NCI-H2107 treated with DMSO at 0.1 percent for 48 hours (cell line): Measurements from ENCODE around the gene BOLA3.
A peak's percentile ranks its signal among the peaks of the same experiment; 100 is the strongest.
"Not testable (repeated sequence)": the region's sequence is repeated elsewhere in the genome, so short reads cannot be mapped to it uniquely, and the experiment has no call there.

Source experiments
- DNase-seq: peaks from one replicate; lab custom pipeline; 2025; ENCODE audit not compliant: unreplicated experiment; lab: John Stamatoyannopoulos, UW

BOLA3 gene

DNA sequence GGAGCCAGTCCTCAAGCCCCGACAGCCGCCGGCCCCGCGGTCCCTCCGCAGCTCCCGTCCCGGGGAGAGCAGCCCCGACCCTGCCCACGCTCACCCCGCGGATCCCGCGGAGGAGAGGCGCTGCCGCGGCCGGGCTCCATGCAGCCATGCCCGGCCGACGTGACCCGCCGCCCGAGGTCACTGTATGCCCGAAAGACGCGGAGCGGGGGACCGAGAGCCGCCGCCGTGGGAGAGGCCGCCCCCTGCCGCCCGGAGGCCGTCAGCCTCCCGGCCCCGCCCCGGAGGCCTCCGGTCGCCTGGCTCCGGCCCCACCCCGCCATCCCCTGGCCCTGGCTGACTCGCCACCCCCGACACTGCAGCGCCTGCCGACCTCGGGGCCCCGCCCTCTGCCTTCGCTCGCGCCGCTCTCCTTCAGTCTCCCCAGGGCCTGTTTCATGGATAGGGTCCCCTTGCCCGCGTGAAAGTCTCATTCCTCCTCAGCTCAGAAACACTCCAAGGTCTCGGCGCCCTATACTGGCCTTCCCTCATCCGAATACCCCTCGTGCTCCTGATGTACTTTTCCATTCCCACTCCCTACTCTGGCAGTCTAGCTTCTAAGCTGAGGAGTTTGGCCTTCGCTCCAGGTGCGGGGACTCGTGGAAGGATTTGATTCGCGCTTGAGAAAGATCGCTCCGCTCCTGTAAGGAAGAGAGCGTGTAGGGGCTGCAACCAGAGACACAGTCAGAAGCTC lies at the start of gene BOLA3:
TSS of gene BOLA3 (minus strand) at position 186 of the 730 bp plus-strand sequence. CDS start at position 148, 38 bp downstream.
- DNase-seq, result peak; percentile 57

DNA sequence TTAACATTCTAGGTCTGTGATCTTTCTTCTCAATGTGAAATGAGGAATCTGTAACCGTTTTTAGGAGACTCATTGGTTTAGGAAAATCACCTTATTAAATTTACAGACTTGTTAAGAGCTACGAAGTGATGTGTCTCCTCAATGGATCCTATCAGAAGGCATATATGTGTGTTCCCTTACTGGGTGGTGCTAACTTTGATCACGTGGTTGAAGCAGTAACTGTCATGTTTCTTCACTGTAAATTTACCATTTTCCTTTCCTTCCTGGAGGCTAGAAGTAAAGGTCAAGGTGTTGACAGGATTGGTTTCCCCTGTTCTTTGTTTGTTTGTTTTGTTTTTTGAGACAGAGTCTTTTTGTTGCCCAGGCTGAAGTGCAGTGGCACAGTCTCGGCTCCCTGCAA lies 49.3 kb upstream of the BOLA3 start:
- no peak for DNase-seq

- DNase-seq, result no peak
Observed at GRCh38 chr2:74194799-74195198, 47.1 kb upstream of the BOLA3 start.

GRCh38 chr2:74191596-74192380 lies 44.1 kb upstream of the BOLA3 start:
- no peak for DNase-seq

DNA sequence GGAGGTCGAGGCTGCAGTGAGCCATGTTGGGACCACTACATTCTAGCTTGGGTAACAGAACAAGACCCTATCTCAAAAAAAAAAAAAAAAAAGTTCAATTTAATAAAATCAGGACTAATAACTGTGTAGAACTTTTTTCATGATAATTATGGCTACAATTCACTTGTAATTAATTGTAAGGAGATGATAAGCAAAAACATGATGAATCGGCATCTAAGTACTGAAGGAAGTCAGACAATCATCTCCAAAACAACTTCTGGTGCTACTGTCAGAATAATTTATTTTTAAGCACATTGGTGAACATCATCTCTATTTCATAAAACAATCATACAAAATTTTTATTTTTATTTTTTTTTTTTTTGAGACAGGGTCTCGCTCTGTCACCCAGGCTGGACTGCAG lies 41.0 kb upstream of the BOLA3 start:
- DNase-seq, result no peak

DNA sequence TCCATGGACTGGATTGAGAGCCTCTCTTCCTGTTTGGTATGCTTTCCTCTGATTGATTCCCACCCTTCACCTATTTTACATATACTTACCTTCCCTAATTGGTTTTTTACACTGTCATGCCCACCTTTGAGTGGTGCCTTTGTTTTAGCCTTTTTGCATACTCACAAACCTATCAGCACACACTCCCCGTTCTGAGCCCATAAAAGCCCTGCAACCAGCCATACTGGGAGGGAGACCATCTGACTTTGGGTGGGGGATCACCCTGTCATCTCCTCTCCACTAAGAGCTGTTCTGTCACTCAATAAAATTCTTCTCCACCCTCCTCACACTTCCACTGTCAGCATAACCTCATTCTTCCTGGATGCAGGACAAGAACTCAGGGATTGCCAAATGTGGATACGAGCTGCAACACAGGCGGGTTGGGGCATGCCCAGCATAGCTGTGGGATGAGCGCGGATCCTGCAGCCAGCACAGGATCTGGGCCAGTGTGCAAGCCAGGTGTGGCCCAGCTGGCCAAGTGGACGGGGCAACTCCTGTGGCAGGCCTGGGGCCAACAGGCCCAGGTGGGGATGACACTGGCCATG lies 40.4 kb upstream of the BOLA3 start:
- DNase-seq, result no peak

DNA sequence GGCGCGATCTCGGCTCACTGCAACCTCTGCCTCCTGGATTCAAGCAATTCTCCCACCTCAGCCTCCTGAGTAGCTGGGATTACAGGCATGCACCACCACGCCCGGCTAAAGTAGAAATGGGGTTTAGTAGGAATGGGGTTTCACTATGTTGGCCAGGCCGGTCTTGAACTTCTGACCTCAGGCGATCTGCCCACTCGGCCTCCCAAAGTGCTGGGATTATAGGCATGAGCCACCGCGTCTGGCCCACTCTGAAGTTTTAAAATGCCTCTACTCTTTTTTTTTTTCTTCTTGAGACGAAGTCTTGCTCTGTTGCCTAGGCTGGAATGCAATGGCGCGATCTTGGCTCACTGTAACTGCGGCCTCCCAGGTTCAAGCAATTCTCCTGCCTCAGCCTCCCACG lies 39.0 kb upstream of the BOLA3 start:
- not testable (repeated sequence) for DNase-seq

GRCh38 chr2:74186038-74186437 lies 38.3 kb upstream of the BOLA3 start:
- no peak for DNase-seq

DNA sequence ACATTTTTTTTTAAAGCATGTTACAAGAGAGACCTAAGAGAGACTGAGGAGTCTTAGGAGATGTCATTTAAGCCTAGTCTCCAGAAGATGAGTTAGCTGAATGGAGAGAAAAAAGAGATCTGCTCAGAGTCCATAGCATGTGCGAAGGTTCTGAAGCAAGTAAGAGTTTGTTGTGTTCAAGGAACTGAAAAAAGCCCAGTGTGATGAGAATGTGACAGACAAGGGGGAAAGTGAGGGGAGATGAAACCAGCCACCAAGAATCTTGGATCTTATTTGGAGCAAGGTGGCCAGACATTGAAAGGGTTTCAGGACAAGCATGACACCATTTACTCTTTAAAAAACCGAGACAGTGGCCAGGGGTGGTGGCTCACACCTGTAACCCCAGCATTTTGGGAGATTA lies 36.2 kb upstream of the BOLA3 start:
- no peak for DNase-seq

DNA sequence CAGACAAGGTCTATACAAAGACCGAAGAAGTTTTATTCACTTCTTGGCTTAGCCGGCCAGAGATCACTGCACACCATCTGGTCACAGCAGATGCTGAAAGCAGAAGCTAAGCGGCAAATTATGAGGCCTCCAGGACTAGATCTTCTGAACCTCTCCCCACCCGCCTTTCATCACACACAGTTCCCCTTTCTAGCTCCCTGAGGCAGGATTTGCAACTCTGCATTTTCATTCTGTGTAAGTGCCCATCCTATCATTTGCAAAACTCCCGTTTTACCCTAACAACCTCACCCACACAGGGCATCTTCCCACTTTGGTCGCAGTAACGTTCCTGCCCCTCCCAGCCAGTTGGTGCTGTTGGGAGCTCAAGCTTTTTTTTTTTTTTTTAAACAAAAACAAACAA lies 34.0 kb upstream of the BOLA3 start:
- no peak for DNase-seq

DNA sequence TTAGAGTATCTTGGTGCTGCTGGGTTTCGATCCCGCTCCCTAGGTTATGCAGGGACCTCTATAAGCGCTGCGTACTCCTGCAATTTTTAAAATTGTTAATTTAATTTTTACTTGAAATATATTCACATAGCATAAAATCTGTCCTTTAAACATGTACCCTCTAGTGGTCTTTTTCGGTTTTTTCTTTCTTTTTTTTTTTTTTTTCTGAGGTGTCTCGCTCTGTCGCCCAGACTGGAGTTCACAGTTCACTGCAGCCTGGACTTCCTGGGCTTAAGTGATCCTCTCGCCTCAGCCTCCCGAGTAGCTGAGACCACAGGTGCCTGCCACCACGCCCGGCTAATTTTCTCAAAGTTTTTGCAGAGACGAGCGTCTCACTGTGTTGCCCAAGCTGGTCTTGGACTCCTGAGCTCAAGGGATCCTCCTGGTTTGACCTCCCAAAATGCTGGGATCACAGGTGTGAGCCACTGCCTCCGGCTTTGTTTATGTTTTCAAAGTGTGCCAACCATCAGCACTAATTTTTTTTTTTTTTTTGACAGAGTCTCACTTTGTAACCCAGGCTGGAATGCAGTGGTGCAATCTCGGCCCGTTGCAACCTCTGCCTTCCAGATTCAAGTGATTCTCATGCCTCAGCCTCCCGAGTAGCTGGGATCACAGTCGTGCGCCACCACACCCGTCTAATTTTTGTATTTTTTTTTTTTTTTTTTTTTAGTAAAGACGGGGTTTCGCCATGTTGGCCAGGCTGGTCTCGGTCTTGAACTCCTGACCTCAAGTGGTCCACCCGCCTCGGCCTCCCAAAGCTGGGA lies 31.6 kb upstream of the BOLA3 start:
- DNase-seq, result no peak

DNA sequence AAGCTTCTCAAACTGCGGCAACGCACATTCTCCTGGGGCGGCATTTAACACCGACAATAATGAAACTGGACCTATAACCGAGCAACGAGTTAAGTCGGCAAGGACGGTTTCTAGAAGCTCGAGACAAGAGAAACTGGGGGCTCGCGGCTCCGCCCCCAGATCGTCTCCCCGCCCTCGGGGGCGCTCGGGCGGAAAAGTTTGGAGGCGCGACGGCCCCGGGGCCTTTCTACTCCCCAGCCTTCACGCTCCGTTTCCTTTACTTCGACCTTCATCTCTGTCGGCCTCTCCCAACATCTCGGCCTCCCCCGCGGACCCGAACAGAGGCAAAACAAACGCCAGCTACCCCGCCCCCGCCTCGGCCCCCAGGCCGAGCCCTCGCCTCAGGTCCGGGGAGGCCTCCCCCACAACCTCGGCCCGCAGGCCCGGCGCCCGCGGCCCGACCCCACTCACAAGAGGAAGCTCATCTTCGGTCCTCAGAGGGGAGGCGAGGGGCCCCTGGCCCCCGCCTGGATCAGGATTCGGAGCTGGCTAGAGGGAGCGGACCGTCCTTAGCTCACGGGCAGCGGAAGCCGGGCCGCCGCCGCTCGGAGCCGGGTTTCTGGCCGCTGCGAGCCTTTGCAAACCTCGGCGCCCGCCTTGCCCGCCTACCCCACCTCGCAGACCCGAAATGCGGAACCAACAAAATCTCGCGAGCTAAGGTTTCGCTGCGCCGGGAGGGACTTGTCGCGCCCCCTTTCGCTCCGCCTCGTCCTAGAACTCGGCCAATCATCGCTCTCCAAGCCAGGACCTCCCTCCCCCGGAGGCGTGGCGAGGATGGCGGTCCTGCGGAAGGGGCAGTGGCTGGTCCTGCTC lies 30.7 kb upstream of the BOLA3 start, which contains the start of gene MOB1A:
TSS of gene MOB1A (minus strand) at position 669 of the 852 bp plus-strand sequence. CDS start at position 464, 205 bp downstream.
- DNase-seq, result peak; percentile 95

DNA sequence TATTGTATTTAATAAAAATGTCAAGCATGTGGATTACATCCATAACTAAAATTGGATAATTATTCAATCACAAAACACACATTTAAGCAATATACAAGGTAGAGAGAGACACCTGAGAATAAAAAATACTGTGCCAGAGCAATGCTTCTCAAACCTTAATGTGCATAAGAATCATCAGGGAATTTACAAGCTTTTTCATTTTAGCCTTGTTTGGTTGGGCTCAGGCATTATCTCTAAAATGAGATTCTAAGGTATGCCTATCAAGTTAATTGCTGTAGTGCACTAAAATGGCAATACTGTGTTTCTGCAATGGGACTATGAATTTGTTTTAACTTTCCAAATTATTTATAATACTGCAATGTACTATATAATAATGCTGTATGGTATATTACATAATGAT lies 30.0 kb upstream of the BOLA3 start:
- DNase-seq, result no peak

GRCh38 chr2:74174909-74175308 lies 27.2 kb upstream of the BOLA3 start:
- DNase-seq, result no peak

DNA sequence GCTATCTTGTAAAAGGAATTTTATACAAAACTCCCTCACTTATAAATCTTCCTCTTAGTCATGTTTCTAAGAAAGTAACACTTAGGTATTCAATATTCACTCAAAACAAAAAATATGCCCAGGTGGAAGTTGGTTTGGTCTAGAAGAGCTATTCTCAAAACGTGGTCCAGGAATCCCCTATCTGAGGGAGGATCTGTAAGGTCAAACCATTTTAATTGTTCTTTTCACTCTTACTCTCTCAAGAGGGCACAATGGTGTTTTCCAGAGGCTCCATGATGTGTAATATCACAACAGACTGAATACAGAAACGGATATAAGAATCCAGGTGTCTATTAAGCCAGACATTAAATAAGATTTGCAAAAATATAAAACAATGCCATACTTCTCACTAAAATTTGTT lies 21.0 kb upstream of the BOLA3 start:
- DNase-seq, result no peak

- no peak for DNase-seq
Observed at GRCh38 chr2:74164761-74165160, 17.0 kb upstream of the BOLA3 start.

- no peak for DNase-seq
Observed at GRCh38 chr2:74162951-74163350, 15.2 kb upstream of the BOLA3 start.

DNA sequence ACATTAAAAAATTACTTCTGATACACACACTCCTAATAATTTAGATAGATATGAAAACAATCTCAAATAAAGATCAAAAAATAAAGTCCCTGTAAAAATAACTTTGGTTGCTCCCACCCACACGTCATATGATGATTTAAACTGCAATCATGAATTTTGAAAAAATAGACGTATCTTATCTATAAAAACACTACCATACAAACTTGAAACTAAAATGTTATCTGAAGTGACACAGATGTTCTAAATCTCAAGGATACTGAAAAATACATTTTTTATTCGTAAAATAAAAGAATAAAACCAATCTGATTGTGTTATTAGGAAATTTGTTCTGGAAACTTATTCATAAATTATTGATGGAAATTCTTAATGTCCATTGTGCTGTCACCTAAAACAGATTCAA lies 8.1 kb upstream of the BOLA3 start:
- no peak for DNase-seq

- DNase-seq, result no peak
Observed at GRCh38 chr2:74152954-74153353, 5.2 kb upstream of the BOLA3 start.
